Left ventricle myocardium inferior (tissue), 1 donor: ENCODE measurements around the gene LMNTD2. TPM values are rescaled to one million over a fixed set of nuclear protein-coding genes. Genes with fewer than 3 reads are reported as not detected.
"Not testable (repeated sequence)": the region's sequence is repeated elsewhere in the genome, so short reads cannot be mapped to it uniquely, and the experiment has no call there.

Experiments
- DNase-seq: peaks from one replicate; pipeline ENCODE4 v3.0.0-alpha.2; 2020
- H3K27ac ChIP-seq: fragments of 200-600 bp; replicated peaks from 2 replicates; pipeline ENCODE4 v1.8.0; 2021
- H3K27me3 ChIP-seq: fragments of 200-600 bp; 2 replicates; pipeline ENCODE4 v1.8.0; 2021; ENCODE audit warnings: low read depth
- H3K36me3 ChIP-seq: fragments of 200-600 bp; 2 replicates; pipeline ENCODE4 v1.8.0; 2021
- H3K4me1 ChIP-seq: fragments of 200-600 bp; 2 replicates; pipeline ENCODE4 v1.8.0; 2021
- H3K4me3 ChIP-seq: fragments of 200-600 bp; 2 replicates; pipeline ENCODE4 v1.8.0; 2021; ENCODE audit warnings: mild to moderate bottlenecking, moderate library complexity
- H3K9me3 ChIP-seq: fragments of 200-600 bp; replicated peaks from 2 replicates; pipeline ENCODE4 v1.8.0; 2021
- intact Hi-C: fragments of 100-400 bp; cut with micrococcal nuclease; formaldehyde crosslinking; loops from one replicate; pipeline ENCODE4 v1.11.0; 2022
- total RNA-seq: library from RNA; stranded (reverse); fragmentation: NEBNext Ultra II Directional; extraction: Animal tissue kit (Norgen Biotek cat#: 25700); gene quantifications from one replicate; pipeline ENCODE4 v1.2.1, GENCODE V29; 2021
- TF ChIP-seq, protein P1 (sequence below): fragments of 200-600 bp; IDR thresholded peaks from 2 replicates; pipeline ENCODE4 v1.8.0; 2021; ENCODE audit warnings: antibody characterized with exemption, mild to moderate bottlenecking, borderline replicate concordance
- donor health status: DM: no; HTN: yes; CAD: no; lungs with severe emphysema.

The LMNTD2 gene
- total RNA-seq, 1 donor from 2014 or later = 0.52 TPM

DNA sequence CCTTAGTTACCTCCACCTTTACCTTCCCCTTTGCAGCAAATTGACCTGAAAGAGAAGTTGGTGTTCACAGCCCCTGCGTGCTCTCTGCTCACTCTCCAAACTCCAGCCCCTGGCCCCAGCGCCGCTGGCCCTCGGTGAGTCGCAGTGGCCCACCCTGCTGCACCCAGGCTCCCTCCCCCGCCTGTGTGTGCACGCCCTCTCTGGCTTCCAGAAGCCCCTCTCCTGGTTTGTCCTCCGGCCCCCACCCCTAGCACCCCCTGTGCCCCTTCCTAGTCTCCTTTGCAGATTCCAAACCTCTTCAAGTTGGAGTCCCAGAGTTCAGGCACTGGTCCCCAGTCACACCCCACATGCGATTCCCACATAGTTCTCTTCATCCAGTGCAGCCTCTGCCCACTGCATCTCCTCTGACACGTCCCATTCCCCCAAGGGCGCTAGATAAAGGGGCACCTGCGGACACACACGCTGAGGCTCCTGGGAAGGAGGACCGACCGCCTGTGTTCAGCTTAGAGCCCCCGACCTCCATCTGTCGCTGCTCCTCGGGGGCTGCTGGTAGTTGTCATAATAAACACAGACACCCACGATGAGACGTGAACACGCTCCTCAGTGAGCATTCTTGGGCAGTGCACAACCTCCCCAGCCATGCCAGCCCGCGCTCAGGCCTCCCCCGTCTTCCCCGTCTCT, 14.2 kb upstream of the LMNTD2 start:
- Histone ChIP-seq H3K9me3 (no peaks in the 10 kb centered on the region), H3K27ac (no peak overlapping the region), H3K27me3 (no peaks in the 10 kb centered on the region), H3K4me3 (peak overlapping the region; percentile 79), H3K4me1 (peaks cover 55% of the 10 kb centered on the region), H3K36me3 (no peaks in the 10 kb centered on the region)
- intact Hi-C loops = no loop called here
- TF ChIP-seq, protein P1, sequence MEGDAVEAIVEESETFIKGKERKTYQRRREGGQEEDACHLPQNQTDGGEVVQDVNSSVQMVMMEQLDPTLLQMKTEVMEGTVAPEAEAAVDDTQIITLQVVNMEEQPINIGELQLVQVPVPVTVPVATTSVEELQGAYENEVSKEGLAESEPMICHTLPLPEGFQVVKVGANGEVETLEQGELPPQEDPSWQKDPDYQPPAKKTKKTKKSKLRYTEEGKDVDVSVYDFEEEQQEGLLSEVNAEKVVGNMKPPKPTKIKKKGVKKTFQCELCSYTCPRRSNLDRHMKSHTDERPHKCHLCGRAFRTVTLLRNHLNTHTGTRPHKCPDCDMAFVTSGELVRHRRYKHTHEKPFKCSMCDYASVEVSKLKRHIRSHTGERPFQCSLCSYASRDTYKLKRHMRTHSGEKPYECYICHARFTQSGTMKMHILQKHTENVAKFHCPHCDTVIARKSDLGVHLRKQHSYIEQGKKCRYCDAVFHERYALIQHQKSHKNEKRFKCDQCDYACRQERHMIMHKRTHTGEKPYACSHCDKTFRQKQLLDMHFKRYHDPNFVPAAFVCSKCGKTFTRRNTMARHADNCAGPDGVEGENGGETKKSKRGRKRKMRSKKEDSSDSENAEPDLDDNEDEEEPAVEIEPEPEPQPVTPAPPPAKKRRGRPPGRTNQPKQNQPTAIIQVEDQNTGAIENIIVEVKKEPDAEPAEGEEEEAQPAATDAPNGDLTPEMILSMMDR = no peak
- no peak for DNase-seq

DNA sequence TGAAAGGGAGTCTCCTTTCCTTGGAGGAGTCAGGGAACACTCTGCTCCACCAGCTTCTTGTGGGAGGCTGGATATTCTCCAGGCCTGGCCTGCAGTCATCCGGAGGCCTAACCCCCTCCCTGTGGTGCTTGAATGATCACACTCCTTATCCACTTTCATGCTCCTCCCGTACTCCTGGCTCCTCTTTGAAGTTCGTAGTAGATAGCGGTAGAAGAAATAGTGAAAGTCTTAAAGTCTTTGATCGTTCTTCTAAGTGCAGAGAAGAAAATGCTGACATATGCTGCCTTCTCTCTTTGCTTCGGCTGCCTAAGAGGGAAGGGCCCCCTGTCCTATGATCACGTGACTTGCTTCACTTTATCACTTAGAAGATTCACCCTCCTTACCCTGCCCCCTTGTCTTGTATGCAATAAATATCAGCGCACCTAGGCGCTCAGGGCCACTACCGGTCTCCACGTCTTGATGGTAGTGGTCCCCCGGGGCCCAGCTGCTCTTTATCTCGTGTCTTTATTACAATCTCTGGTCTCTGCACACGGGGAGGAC, 13.6 kb upstream of the LMNTD2 start:
- H3K36me3 ChIP-seq, intact Hi-C loops, H3K27ac ChIP-seq, H3K27me3 ChIP-seq, DNase-seq, H3K9me3 ChIP-seq: not testable (repeated sequence)
- H3K4me1 ChIP-seq = peaks cover 55% of the 10 kb centered on the region
- peak overlapping the region; percentile 79 for H3K4me3 ChIP-seq

DNA sequence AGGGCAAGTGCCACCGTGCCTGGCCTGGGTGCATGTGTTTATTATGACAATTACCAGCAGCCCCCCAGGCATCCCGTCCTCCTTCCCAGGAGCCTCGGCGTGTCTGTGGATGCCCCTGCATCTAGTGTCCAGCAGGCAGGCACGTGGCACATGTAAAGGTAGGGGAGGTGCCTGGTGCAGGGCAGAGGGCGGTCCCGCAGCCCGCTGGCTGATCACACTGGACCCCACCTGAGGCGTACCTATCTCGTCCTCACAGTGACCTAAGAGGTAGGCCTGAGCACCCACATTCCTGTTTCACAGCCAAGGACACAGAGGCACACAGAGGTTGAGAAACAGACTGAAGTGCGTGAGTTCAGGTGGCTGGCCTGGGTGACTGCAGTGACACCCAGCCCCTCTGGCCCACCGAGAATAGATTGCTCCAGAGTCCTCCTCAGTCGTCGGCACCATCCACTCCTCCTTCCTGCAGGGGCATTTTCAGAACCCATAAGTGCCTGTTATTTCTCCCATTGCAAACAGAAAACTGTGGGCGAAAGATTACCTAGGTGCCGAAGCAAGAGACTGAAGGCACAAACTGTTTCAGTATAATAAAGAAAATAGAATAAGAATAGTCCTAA, 12.7 kb upstream of the LMNTD2 start:
- Histone ChIP-seq H3K36me3 (no peaks in the 10 kb centered on the region), H3K4me1 (peaks cover 49% of the 10 kb centered on the region), H3K27ac (no peak overlapping the region), H3K4me3 (no peak overlapping the region), H3K27me3 (no peaks in the 10 kb centered on the region), H3K9me3 (no peaks in the 10 kb centered on the region)
- TF ChIP-seq, protein P1 = no peak
- no peak for DNase-seq
- intact Hi-C loops = no loop called here

DNA sequence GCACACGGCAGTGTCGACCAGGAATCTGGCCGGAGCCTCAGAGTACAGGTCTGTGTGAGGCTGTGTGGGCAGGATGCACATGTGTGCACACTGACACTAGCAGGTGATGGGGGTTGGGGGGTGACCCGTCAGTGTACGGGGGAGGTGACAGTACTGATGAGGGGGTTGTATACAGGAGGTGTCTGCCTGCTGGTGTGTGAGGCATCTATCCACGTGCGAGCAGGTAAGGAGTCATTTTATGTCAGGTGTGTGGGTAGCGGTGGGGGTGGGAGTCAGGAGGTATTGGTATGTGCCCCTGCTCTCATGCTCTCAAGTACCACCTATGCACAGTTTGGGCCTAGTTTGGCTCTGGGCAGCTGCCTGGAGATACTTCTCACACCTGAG, 11.3 kb upstream of the LMNTD2 start:
- TF ChIP-seq, protein P1 = no peak
- no peak for DNase-seq
- no peaks in the 10 kb centered on the region for H3K9me3 ChIP-seq
- peaks cover 48% of the 10 kb centered on the region for H3K4me1 ChIP-seq
- intact Hi-C loops = no loop called here
- H3K27me3 ChIP-seq = no peaks in the 10 kb centered on the region
- no peak overlapping the region for H3K27ac ChIP-seq
- no peak overlapping the region for H3K4me3 ChIP-seq
- H3K36me3 ChIP-seq = no peaks in the 10 kb centered on the region

DNA sequence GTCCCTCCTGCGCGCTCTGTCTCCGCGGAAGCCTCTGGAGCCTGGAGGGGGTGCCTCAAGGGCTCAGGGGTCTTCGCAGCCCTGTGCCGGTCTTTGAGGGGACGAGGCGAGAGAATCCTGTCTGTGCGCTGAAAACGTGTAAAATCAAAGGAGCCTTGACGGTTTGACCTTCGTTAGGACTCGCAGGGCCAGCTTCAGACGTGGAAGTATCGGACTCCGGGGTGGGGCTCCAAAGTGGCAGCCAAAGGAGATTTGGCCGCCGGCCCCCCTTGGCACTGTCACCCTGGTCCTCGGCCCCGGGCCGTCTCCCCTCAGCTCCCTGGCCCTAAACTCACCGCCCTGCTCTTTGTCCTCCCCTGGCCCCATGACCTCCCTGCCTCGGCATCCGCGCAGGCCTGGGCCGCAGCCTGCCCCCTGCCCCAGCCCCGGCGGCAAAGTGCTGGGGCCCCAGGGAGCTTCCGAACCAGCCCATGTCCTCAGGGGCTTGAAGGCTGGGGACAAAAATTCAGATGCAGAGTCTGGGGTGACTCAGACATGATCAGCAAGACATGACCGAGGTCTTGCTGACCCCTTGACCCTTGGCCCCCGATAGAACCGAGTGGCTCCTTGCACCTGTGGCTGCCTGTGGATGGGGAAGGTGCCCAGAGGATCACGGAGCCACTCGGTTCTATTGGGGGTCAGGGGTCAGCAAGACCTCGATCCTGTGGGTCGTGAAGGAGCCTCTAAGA, 8.8 kb upstream of the LMNTD2 start:
- H3K27me3 ChIP-seq = no peaks in the 10 kb centered on the region
- peaks cover 39% of the 10 kb centered on the region for H3K4me1 ChIP-seq
- TF ChIP-seq, protein P1 = no peak
- DNase-seq = peak; percentile 77
- no peaks in the 10 kb centered on the region for H3K36me3 ChIP-seq
- H3K27ac ChIP-seq = peak overlapping the region; percentile 99
- peak overlapping the region; percentile 84 for H3K4me3 ChIP-seq
- intact Hi-C loops = no loop called here
- no peaks in the 10 kb centered on the region for H3K9me3 ChIP-seq
